B cell (primary cell): Measurements from ENCODE around the gene FAM72D. TPM values are rescaled to one million over a fixed set of nuclear protein-coding genes. Genes with fewer than 3 reads are reported as not detected.
"Not testable (repeated sequence)": the region's sequence is repeated elsewhere in the genome, so short reads cannot be mapped to it uniquely, and the experiment has no call there.

Source experiments
- ATAC-seq: fragments of 200-7000 bp; cut with Tn5 transposase; one replicate; pipeline ENCODE4 v1.10.0; 2021; ENCODE audit warnings: low read depth, mild to moderate bottlenecking, moderate number of reproducible peaks, moderate library complexity
- CTCF ChIA-PET: fragments of 350-600 bp; sonication (Branson Sonifier 250); formaldehyde crosslinking; loops from one replicate; lab custom pipeline; 2021; ENCODE audit warnings: antibody characterized with exemption, inconsistent platforms; lab: Charles Lee
- POLR2A ChIA-PET: fragments of 350-600 bp; sonication (Branson Sonifier 250); formaldehyde crosslinking; loops from one replicate; lab custom pipeline; 2021; ENCODE audit warnings: antibody characterized with exemption; lab: Charles Lee
- DNase-seq: peaks from one replicate; pipeline ENCODE4 v3.0.0; 2013
- H2AFZ ChIP-seq: 2 replicates; pipeline ENCODE4 v1.6.1; 2012; ENCODE audit warnings: mild to moderate bottlenecking, low read depth, low read length; ENCODE audit not compliant: insufficient read depth, poor library complexity, severe bottlenecking
- H3K27ac ChIP-seq, 2 donors: 1 replicate in 1 of 2; 2 replicates in 1 of 2; pipeline ENCODE4 v1.5.1; 2012 to 2013; ENCODE audit warnings: low read length in 2 of 2, mild to moderate bottlenecking in 2 of 2, moderate library complexity in 1 of 2
- H3K27me3 ChIP-seq, 4 experiments: fragments of 200-600 bp in 1 of 4; sonication (generic) in 1 of 4; replicated peaks in 1 of 4; 1 replicate in 2 of 4; 2 replicates in 2 of 4; pipeline versions ENCODE4 v1.6.1 to v1.7.0; 2013 to 2016; ENCODE audit warnings: low read length in 3 of 4, mild to moderate bottlenecking in 2 of 4, mixed read lengths in 1 of 4, moderate library complexity in 1 of 4; ENCODE audit not compliant: insufficient read depth in 4 of 4, control insufficient read depth in 3 of 4; ENCODE audit errors: control extremely low read depth in 1 of 4
- H3K36me3 ChIP-seq, 2 experiments: replicated peaks in 1 of 2; 1 replicate in 1 of 2; 2 replicates in 1 of 2; pipeline versions ENCODE4 v1.6.1 to v1.7.1; 2013; ENCODE audit warnings: low read length in 1 of 2; ENCODE audit not compliant: insufficient read depth in 2 of 2, control insufficient read depth in 1 of 2; ENCODE audit errors: control extremely low read depth in 1 of 2, extremely low read depth in 1 of 2
- H3K4me1 ChIP-seq, 2 donors: fragments of 200-600 bp in 1 of 2; sonication (generic) in 1 of 2; 1 replicate in 1 of 2; 2 replicates in 1 of 2; pipeline versions ENCODE4 v1.5.1 to v1.6.1; 2013 to 2017; ENCODE audit warnings: low read length in 2 of 2; ENCODE audit not compliant: control insufficient read depth in 2 of 2, insufficient read depth in 2 of 2
- H3K4me2 ChIP-seq: replicated peaks from 2 replicates; pipeline ENCODE3; 2012; ENCODE audit warnings: mild to moderate bottlenecking, low read depth, low read length; ENCODE audit not compliant: poor library complexity, severe bottlenecking
- H3K4me3 ChIP-seq, 5 experiments: fragments of 200-600 bp in 1 of 5; sonication (generic) in 1 of 5; 1 replicate in 3 of 5; 2 replicates in 2 of 5; pipeline versions ENCODE4 v1.5.1 to v1.7.0; 2011 to 2016; ENCODE audit warnings: low read length in 4 of 5, mild to moderate bottlenecking in 4 of 5, low read depth in 2 of 5, control low read depth in 1 of 5, moderate library complexity in 1 of 5; ENCODE audit not compliant: insufficient read depth in 1 of 5; ENCODE audit errors: control extremely low read depth in 1 of 5, extremely low read depth in 1 of 5
- H3K79me2 ChIP-seq: fragments of 200-600 bp; sonication (generic); one replicate; pipeline ENCODE4 v1.6.0; 2016; ENCODE audit warnings: low read length; ENCODE audit not compliant: control insufficient read depth, insufficient read depth
- H3K9ac ChIP-seq: fragments of 200-600 bp; sonication (generic); 2 replicates; pipeline ENCODE4 v1.6.1; 2017; ENCODE audit warnings: mild to moderate bottlenecking, low read length, moderate library complexity
- H3K9me3 ChIP-seq, 3 donors: one replicate each; pipeline versions ENCODE4 v1.6.1 to v1.7.1; 2013; ENCODE audit warnings: low read length in 2 of 3; ENCODE audit not compliant: control insufficient read depth in 2 of 3, insufficient read depth in 1 of 3; ENCODE audit errors: control extremely low read depth in 1 of 3
- H4K20me1 ChIP-seq: 2 replicates; pipeline ENCODE4 v1.6.0; 2012; ENCODE audit warnings: mild to moderate bottlenecking, low read length; ENCODE audit not compliant: insufficient read depth, control insufficient read depth, poor library complexity, severe bottlenecking
- H3K27ac Mint-ChIP-seq: one replicate; pipeline ENCODE4 v1.8.0; 2021; ENCODE audit warnings: mixed read lengths
- H3K27me3 Mint-ChIP-seq: one replicate; pipeline ENCODE4 v1.8.0; 2021; ENCODE audit warnings: mixed read lengths
- H3K4me1 Mint-ChIP-seq: one replicate; pipeline ENCODE4 v1.8.0; 2021; ENCODE audit warnings: mixed read lengths
- H3K4me3 Mint-ChIP-seq: one replicate; pipeline ENCODE4 v1.8.0; 2021; ENCODE audit warnings: mixed read lengths
- H3K9me3 Mint-ChIP-seq: one replicate; pipeline ENCODE4 v1.8.0; 2022; ENCODE audit warnings: mixed read lengths; ENCODE audit not compliant: insufficient read depth
- WGBS: methylation state at CpG from one replicate; pipeline ENCODE4 v1.1.5; 2013; ENCODE audit warnings: missing lambda C conversion rate; ENCODE audit not compliant: insufficient coverage; 5-methylcytosine and 5-hydroxymethylcytosine counted together
- intact Hi-C: fragments of 100-400 bp; cut with micrococcal nuclease; formaldehyde crosslinking; loops from one replicate; pipeline ENCODE4 v1.10.0; 2022
- polyA plus RNA-seq: library from polyadenylated mRNA; depleted of rRNA; stranded (reverse); fragments of >200 nt; gene quantifications from 2 replicates; pipeline ENCODE4 v1.2.3, GENCODE V29; 2012
- total RNA-seq, 2 donors: library from RNA; stranded (reverse); fragments of 120-200 nt in 1 of 2; gene quantifications; 1 replicate in 1 of 2; 2 replicates in 1 of 2; pipeline versions ENCODE4 v1.2.3 to v1.2.4, GENCODE V29; 2013 to 2022

Gene FAM72D
- total and polyA plus RNA-seq, 2 donors (not counting 1 experiment from before 2014, with no cell fraction given) = 0.21 to 0.32 TPM

GRCh38 chr1:145071569-145071968, 24.2 kb upstream of the FAM72D start:
- ATAC-seq, H3K4me2 ChIP-seq, H3K27me3 ChIP-seq, POLR2A ChIA-PET, H3K9ac ChIP-seq, H3K79me2 ChIP-seq, H3K36me3 ChIP-seq, H3K9me3 Mint-ChIP-seq, H3K27me3 Mint-ChIP-seq, H3K4me1 Mint-ChIP-seq, H3K4me1 ChIP-seq, H3K4me3 Mint-ChIP-seq, H3K4me3 ChIP-seq, H3K27ac Mint-ChIP-seq, H3K9me3 ChIP-seq, intact Hi-C loops, DNase-seq, CTCF ChIA-PET, H4K20me1 ChIP-seq, H3K27ac ChIP-seq, H2AFZ ChIP-seq: not testable (repeated sequence)
- no CpG with 5 or more reads among the region's 6 CpGs for WGBS

- H3K4me1 Mint-ChIP-seq, H3K4me2 ChIP-seq, H3K36me3 ChIP-seq, ATAC-seq, H3K4me3 Mint-ChIP-seq, H3K9me3 Mint-ChIP-seq, POLR2A ChIA-PET, H3K9me3 ChIP-seq, H2AFZ ChIP-seq, H3K27ac Mint-ChIP-seq, H3K79me2 ChIP-seq, intact Hi-C loops, H4K20me1 ChIP-seq, DNase-seq, H3K27ac ChIP-seq, H3K4me3 ChIP-seq, H3K27me3 Mint-ChIP-seq, CTCF ChIA-PET, H3K4me1 ChIP-seq, H3K27me3 ChIP-seq, H3K9ac ChIP-seq: not testable (repeated sequence)
- WGBS = no CpG with 5 or more reads among the region's 6 CpGs
These were observed 21.7 kb upstream of the FAM72D start for GRCh38 chr1:145074021-145074559.

GRCh38 chr1:145076877-145077276, 18.9 kb upstream of the FAM72D start:
- H3K79me2 ChIP-seq, H2AFZ ChIP-seq, H3K9me3 ChIP-seq, H3K27ac Mint-ChIP-seq, H3K9me3 Mint-ChIP-seq, H3K36me3 ChIP-seq, H3K27me3 ChIP-seq, H4K20me1 ChIP-seq, intact Hi-C loops, DNase-seq, H3K4me3 ChIP-seq, POLR2A ChIA-PET, H3K9ac ChIP-seq, H3K4me1 Mint-ChIP-seq, H3K4me1 ChIP-seq, H3K27ac ChIP-seq, CTCF ChIA-PET, ATAC-seq, H3K4me2 ChIP-seq, H3K4me3 Mint-ChIP-seq, H3K27me3 Mint-ChIP-seq: not testable (repeated sequence)
- no CpG with 5 or more reads among the region's 3 CpGs for WGBS

- H3K79me2 ChIP-seq, H3K9ac ChIP-seq, DNase-seq, CTCF ChIA-PET, H3K27ac ChIP-seq, H3K27me3 ChIP-seq, H2AFZ ChIP-seq, POLR2A ChIA-PET, H3K9me3 ChIP-seq, H3K4me3 Mint-ChIP-seq, H3K4me2 ChIP-seq, intact Hi-C loops, H3K4me3 ChIP-seq, H3K9me3 Mint-ChIP-seq, H3K27ac Mint-ChIP-seq, ATAC-seq, H3K4me1 Mint-ChIP-seq, H4K20me1 ChIP-seq, H3K27me3 Mint-ChIP-seq, H3K36me3 ChIP-seq, H3K4me1 ChIP-seq: not testable (repeated sequence)
- no CpG with 5 or more reads among the region's 11 CpGs for WGBS
These were observed 17.6 kb upstream of the FAM72D start for GRCh38 chr1:145077872-145078786.
